Esophagus muscularis mucosa (tissue), 4 donors: ENCODE data around the gene FMN2. TPM values are rescaled to one million over a fixed set of nuclear protein-coding genes. Genes with fewer than 3 reads are reported as not detected.

ENCODE experiments used
- DNase-seq: peaks from one replicate; pipeline ENCODE4 v3.0.0-alpha.2; 2017; ENCODE audit errors: extremely low spot score
- H3K27ac ChIP-seq, 4 donors: fragments of 200-600 bp; sonication (generic); replicated peaks in 1 of 4; 1 replicate in 3 of 4; 2 replicates in 1 of 4; pipeline ENCODE4 v1.5.1; 2016 to 2019; ENCODE audit warnings: mild to moderate bottlenecking in 1 of 4
- H3K27me3 ChIP-seq, 4 donors: fragments of 200-600 bp; sonication (generic); one replicate each; pipeline versions ENCODE4 v1.5.1 to v1.6.0; 2016 to 2019
- H3K36me3 ChIP-seq, 4 donors: fragments of 200-600 bp; sonication (generic); one replicate each; pipeline ENCODE4 v1.5.1; 2016 to 2019
- H3K4me1 ChIP-seq, 4 donors: fragments of 200-600 bp; sonication (generic); one replicate each; pipeline ENCODE4 v1.5.1; 2016 to 2019
- H3K4me3 ChIP-seq, 4 donors: fragments of 200-600 bp; sonication (generic); 1 replicate in 2 of 4; 2 replicates in 2 of 4; pipeline ENCODE4 v1.5.1; 2016 to 2019; ENCODE audit warnings: mild to moderate bottlenecking in 4 of 4, moderate library complexity in 1 of 4
- H3K9me3 ChIP-seq, 4 donors: fragments of 200-600 bp; sonication (generic); 1 replicate in 3 of 4; 2 replicates in 1 of 4; pipeline ENCODE4 v1.5.1; 2016 to 2019
- EP300 ChIP-seq: sonication (generic); formaldehyde crosslinking; IDR thresholded peaks from one replicate; pipeline ENCODE4 v1.6.1; 2017; ENCODE audit warnings: antibody characterized with exemption
- POLR2A ChIP-seq: fragments of 450-650 bp; IDR thresholded peaks from one replicate; pipeline ENCODE4 v1.6.1; 2017; ENCODE audit warnings: antibody characterized with exemption, moderate library complexity, mild to moderate bottlenecking, low read depth
- POLR2AphosphoS5 ChIP-seq, 2 donors: sonication (generic); formaldehyde crosslinking; IDR thresholded peaks; one replicate each; pipeline ENCODE4 v1.6.1; 2017; ENCODE audit warnings: antibody characterized with exemption in 2 of 2
- WGBS: methylation state at CpG from one replicate; pipeline ENCODE4 v1.1.5; 2018; 5-methylcytosine and 5-hydroxymethylcytosine counted together
- intact Hi-C: fragments of 100-400 bp; cut with DNase I; formaldehyde crosslinking; loops from one replicate; pipeline ENCODE4 v1.15.1; 2023
- total RNA-seq, 4 donors: library from RNA; depleted of rRNA; stranded (reverse); fragments of >200 nt; gene quantifications; one replicate each; pipeline versions ENCODE4 v1.1.0 to v1.2.1, GENCODE V29; 2016
- TF ChIP-seq, protein P1 (sequence below), 3 experiments: fragments of 200-600 bp in 2 of 3; fragments of 450-650 bp in 1 of 3; sonication (generic) in 2 of 3; IDR thresholded peaks; one replicate each; pipeline ENCODE4 v1.5.1; 2017 to 2019; ENCODE audit warnings: antibody characterized with exemption in 3 of 3, mild to moderate bottlenecking in 2 of 3, moderate library complexity in 1 of 3

Gene FMN2
- total RNA-seq, 4 donors from 2014 or later = 0.32 to 2.5 (median 1.4) TPM

DNA sequence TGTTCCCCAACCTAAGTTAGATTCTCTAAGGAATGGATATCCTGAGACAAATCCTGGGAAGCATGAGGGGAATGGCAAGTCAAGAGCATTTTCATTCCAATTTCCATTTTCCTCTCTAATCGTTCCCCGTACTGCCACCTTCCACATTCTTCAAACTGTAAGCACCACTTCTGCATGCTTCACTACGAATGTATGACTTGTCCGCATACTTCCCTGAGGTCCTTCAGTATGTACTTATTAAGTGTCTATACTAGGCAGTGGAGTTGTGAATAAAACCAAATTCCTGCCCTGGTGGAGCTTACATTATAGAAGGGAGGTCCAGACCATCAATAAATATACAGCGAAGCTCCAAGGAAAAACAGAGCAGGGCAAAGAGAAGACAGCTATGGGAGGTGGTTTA lies 365.5 kb downstream of the FMN2 start:
- no peaks in the 10 kb centered on the region for H3K9me3 ChIP-seq
- WGBS = 99% methylated on average over 5 of the region's 5 CpGs
- H3K36me3 ChIP-seq = no peaks in the 10 kb centered on the region
- DNase-seq = no peak
- no peak overlapping the region for H3K4me3 ChIP-seq
- intact Hi-C loops = no loop called here
- no peak overlapping the region for H3K27ac ChIP-seq
- no peaks in the 10 kb centered on the region for H3K4me1 ChIP-seq
- TF ChIP-seq, protein P1, sequence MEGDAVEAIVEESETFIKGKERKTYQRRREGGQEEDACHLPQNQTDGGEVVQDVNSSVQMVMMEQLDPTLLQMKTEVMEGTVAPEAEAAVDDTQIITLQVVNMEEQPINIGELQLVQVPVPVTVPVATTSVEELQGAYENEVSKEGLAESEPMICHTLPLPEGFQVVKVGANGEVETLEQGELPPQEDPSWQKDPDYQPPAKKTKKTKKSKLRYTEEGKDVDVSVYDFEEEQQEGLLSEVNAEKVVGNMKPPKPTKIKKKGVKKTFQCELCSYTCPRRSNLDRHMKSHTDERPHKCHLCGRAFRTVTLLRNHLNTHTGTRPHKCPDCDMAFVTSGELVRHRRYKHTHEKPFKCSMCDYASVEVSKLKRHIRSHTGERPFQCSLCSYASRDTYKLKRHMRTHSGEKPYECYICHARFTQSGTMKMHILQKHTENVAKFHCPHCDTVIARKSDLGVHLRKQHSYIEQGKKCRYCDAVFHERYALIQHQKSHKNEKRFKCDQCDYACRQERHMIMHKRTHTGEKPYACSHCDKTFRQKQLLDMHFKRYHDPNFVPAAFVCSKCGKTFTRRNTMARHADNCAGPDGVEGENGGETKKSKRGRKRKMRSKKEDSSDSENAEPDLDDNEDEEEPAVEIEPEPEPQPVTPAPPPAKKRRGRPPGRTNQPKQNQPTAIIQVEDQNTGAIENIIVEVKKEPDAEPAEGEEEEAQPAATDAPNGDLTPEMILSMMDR (IDR thresholded peaks at IDR 0.05) = no peak
- TF ChIP-seq POLR2AphosphoS5 (IDR thresholded peaks at IDR 0.05) (no peak), POLR2A (no peak)
- no peaks in the 10 kb centered on the region for H3K27me3 ChIP-seq

DNA sequence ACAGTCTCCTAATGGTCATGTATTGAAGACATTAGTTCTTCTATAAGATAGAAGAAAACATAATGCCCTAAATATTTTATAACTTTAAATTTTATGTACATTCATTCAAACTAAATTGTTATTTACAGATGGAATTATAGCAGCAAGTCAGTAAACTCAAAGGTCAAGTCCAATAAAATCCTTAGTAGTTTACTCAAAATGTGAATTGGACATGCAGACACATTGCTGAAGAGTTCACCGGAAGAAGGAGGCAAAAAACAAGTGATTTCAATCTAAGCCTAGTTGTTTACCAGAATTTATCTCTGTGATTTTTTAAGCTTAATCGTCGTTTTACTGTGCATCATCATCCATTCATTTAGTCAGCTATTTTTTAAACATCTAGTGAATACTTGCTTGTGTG lies 370.6 kb downstream of the FMN2 start:
- H3K9me3 ChIP-seq = no peaks in the 10 kb centered on the region
- no peaks in the 10 kb centered on the region for H3K36me3 ChIP-seq
- H3K4me1 ChIP-seq = peaks cover 0 to 5% (median 0%) of the 10 kb centered on the region in 4 donors
- no peaks in the 10 kb centered on the region for H3K27me3 ChIP-seq
- H3K4me3 ChIP-seq = no peak overlapping the region
- no peak overlapping the region for H3K27ac ChIP-seq
- no peak for DNase-seq
- intact Hi-C loops = no loop called here
- WGBS = 81% methylated on average over 3 of the region's 3 CpGs
- TF ChIP-seq POLR2A (no peak), POLR2AphosphoS5 (IDR thresholded peaks at IDR 0.05) (no peak), EP300 (no peak)
- TF ChIP-seq, protein P1 (IDR thresholded peaks at IDR 0.05) = no peak

DNA sequence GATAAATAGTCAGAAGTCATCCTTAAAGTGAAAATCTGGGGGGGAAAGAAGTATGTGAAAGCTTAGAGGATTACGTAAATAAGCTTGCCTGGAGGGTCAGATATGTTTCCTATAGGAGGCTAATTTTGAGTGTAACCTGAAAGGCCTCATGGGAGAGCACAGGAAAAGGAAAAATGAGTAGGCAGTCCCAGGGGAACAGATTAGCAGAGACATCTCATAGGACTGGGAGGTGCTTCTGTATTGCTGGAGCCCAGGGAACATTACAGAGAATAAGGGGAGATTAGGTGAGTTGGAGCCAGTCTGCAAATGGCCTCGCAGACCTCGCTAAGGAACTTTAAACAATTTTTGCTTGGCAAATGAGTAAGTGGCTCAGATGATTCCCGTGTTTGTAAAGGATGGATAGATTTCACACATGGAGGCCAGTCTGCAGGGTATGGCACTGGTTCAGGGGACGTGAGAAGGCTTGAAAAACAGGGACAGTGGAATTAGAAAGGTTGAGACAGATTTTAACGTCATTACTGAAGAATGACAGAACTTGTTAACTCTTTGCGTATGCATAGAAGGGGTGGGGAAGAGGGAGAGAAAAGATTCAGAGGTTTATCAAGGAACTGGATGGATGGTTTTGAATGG lies 371.2 kb downstream of the FMN2 start:
- intact Hi-C loops = no loop called here
- TF ChIP-seq EP300 (no peak), POLR2AphosphoS5 (IDR thresholded peaks at IDR 0.05) (no peak)
- TF ChIP-seq, protein P1 (IDR thresholded peaks at IDR 0.05) = no peak
- no peak for DNase-seq
- Histone ChIP-seq H3K9me3 (no peaks in the 10 kb centered on the region), H3K4me3 (no peak overlapping the region), H3K27ac (no peak overlapping the region), H3K4me1 (peaks cover 0 to 5% (median 0%) of the 10 kb centered on the region in 4 donors), H3K27me3 (no peaks in the 10 kb centered on the region), H3K36me3 (no peaks in the 10 kb centered on the region)
- 84% methylated on average over 7 of the region's 7 CpGs for WGBS

DNA sequence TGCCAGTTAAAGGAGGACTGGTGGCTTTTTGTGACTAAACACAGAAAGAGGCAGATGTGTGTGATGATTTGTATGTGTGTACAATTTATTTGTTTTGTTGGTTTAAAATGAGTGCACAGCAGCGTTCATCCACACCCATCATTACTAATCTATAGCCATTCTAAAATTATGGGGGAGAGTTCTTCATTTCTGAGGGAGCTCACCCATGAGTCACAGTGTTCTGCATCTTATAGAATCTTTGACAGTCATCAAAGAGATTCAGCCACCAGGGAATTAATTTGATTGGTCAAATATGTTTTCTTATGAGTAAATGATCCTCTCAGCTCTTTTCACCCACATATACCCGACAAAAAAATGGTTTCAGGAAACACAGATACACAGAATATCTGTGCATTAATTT lies 372.4 kb downstream of the FMN2 start:
- no peak for TF ChIP-seq POLR2AphosphoS5 (IDR thresholded peaks at IDR 0.05)
- Histone ChIP-seq H3K4me3 (no peak overlapping the region), H3K9me3 (no peaks in the 10 kb centered on the region), H3K27me3 (no peaks in the 10 kb centered on the region), H3K36me3 (no peaks in the 10 kb centered on the region), H3K4me1 (peaks cover 0 to 5% (median 0%) of the 10 kb centered on the region in 4 donors), H3K27ac (no peak overlapping the region)
- DNase-seq = no peak
- intact Hi-C loops = no loop called here
- WGBS = 94% methylated on average over 2 of the region's 2 CpGs

DNA sequence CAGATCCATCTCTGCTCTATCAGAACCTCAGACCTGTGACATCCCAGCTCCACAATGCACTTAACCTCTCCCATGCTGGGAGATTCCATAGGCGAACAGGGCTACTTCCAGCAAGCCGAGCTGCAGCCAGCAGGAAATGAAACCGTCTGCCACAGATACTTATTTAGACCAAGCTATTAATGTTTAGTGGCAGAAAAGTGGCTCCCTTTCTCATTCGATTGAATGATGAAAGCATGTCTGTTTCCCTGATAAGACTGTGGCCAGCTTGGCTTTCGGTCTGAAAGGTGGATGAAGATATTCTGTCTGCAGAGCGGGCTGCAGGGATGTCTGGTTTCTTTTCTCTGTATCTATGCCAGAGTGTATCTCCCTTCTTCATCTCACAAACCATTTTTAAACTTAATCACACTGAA lies 373.9 kb downstream of the FMN2 start:
- TF ChIP-seq POLR2A (no peak), EP300 (no peak), POLR2AphosphoS5 (IDR thresholded peaks at IDR 0.05) (no peak)
- TF ChIP-seq, protein P1 (IDR thresholded peaks at IDR 0.05) = no peak

More for the DNA sequence above, 373.9 kb downstream of the FMN2 start:
- intact Hi-C loops = no loop called here
- Histone ChIP-seq H3K4me1 (peaks cover 0 to 5% (median 0%) of the 10 kb centered on the region in 4 donors), H3K27me3 (no peaks in the 10 kb centered on the region), H3K4me3 (no peak overlapping the region), H3K9me3 (no peaks in the 10 kb centered on the region), H3K27ac (no peak overlapping the region), H3K36me3 (no peaks in the 10 kb centered on the region)
- WGBS = 32% methylated on average over 6 of the region's 6 CpGs
- DNase-seq = no peak
